GDM1 (cell line): ENCODE measurements around the gene C19orf38.
A peak's percentile ranks its signal among the peaks of the same experiment; 100 is the strongest.
"Not testable (repeated sequence)": the region's sequence is repeated elsewhere in the genome, so short reads cannot be mapped to it uniquely, and the experiment has no call there.

Source experiments
- DNase-seq: peaks from one replicate; lab custom pipeline; 2025; lab: John Stamatoyannopoulos, UW

Gene C19orf38

DNA sequence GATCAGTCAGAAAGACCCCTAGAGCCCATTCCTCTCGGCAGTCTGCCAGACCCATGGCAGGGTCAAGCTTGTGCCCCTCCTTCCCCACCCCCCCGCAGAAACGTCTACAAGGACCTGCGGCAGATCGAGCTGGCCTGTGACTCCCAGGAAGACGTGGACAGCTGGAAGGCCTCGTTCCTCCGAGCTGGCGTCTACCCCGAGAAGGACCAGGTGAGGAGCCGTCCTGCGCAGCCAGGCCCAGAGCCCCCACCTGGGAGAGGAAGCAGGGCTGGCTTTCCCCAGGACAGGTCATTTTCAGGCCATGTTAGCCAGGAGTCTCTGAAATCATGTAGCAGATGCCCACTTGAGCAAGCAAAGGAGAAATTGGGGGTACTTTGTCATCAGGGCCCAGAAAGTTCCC, 24.5 kb upstream of the C19orf38 start:
- no peak for DNase-seq

DNA sequence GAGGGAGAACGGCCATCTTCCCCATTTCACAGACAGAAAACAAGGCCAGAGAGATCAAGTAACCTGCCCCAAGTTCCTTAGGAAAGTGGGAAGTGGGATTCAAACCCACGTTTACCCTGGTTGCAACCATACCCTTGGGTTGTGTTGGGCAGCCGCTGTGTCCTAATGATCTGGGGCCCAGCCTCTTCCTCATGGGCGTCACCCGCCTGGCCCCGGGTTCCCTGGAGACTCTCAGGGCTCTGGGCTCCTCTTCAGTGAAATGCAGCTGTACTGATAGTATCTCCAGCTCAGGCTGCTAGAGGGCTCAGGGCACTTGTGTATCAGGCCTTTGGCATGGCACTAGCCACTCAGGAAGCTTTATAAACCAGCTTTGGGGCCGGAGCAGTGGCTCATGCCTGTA, 22.0 kb upstream of the C19orf38 start:
- no peak for DNase-seq

DNA sequence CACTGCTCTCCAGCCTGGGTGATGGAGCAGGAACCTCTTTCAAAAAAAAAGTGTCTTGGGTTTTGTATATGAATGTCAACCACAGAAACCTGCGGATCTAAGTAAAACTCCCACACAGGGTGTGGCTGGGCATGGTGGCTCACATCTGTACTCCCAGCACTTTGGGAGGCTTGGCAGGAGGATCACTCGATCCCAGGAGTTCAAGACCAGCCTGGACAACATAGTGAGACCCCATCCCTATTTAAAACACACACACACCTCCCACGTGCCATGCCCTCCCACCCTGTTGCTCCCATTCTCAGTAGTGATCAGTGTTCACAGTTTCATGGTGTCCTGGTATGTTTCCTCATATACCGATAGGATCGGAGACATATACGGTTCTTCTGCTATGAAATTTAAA, 21.4 kb upstream of the C19orf38 start:
- DNase-seq = no peak

DNA sequence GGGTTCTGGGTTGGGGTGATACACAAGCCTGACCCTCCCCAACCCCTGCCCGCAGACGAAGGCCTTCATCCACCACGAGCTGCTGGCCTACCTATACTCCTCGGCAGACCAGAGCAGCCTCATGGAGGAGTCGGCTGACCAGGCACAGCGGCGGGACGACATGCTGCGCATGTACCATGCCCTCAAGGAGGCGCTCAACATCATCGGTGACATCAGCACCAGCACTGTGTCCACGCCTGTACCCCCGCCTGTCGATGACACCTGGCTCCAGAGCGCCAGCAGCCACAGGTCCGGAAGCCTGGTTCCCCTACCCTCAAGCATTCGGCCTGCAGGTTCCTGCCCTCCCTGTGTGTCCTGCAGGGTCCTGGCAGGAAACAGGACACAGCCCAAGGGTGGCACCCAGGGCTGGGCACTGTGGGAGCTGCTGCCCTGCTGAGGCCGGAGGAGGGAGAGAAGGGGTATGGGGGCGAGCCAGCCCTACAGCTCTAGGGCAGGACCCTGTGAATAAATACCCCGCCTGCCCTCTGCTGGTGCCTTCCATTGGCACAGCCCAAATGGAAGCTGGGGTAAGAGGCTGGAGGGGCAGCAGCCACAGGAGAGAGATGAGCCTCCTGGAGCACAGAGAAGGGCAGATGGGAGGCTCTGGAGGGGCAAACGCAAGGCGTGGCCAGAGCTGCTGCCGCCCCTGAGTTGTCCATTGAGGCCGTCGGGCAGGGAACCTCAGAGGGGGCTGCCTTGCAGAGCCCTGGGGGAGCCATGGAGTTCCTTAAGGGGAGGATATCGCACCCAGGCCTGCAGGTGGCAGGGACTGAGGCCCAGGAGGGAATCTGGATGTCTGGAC, 19.0 kb upstream of the C19orf38 start:
- DNase-seq = no peak

DNA sequence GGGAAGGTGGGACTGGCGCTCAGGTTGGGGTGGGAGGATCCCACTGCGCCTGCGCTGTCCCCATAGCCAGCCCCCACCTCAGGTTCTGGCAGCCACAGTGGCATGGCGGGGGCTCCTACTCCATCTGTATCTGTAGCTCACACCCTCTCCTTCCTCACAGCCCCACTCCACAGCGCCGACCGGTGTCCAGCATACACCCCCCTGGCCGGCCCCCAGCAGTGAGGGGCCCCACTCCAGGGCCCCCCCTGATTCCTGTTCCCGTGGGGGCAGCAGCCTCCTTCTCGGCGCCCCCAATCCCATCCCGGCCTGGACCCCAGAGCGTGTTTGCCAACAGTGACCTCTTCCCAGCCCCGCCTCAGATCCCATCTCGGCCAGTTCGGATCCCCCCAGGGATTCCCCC, 18.2 kb upstream of the C19orf38 start:
- DNase-seq = no peak

DNA sequence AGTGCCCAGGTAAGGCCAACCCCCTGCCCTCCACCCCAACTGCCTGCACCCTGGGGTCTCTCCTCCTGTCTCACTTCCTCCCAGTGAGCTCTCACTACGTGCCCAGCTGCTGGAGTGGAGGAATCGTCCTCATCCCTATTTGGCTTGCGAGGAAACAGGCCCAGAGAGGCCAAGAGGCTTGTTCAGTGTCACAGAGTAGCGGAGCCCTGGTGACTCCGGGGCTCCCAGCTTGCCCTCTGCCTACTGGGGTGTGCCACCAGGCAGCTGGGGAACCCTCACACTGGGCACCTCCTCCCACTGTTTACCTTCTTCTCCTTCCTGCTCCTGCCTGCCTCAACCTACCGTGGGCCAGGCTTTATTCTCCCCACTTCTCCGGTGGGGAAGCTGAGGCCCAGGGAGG, 17.8 kb upstream of the C19orf38 start:
- DNase-seq = no peak

DNA sequence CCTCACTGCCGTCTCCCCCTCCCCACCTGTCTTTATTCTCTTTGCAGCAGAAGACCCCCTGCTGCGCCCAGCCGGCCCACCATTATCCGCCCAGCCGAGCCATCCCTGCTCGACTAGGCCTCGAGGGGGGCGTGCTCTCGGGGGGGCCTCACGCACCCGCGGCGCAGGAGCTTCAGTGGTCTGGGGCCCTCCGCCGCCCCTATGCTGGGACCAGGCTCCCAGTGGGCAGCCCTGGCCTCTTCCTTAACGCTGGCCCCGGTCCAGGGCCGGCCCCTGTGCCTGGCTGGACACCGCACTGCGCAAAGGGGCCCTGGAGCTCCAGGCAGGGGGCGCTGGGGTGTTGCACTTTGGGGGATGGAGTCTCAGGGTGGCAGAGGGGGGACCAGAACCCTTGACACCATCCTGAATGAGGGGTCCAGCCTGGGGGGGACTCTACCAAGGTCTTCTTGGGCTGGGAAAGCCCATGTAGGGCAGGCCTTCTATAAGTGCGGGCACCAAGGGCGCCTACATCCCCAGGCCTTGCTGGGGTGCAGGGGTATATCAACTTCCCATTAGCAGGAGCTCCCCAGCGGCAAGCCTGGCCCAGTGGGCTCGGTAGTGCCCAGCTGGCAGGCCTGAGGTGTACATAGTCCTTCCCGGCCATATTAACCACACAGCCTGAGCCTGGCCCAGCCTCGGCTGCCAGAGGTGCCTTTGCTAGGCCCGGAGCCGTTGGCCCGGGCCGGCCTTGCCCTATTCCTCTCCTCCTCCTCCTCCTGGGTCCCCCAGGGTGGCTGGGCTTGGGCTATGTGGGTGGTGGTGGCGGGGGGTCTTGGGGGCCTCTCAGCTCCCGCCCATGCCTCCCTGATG, 17.1 kb upstream of the C19orf38 start:
- no peak for DNase-seq

DNA sequence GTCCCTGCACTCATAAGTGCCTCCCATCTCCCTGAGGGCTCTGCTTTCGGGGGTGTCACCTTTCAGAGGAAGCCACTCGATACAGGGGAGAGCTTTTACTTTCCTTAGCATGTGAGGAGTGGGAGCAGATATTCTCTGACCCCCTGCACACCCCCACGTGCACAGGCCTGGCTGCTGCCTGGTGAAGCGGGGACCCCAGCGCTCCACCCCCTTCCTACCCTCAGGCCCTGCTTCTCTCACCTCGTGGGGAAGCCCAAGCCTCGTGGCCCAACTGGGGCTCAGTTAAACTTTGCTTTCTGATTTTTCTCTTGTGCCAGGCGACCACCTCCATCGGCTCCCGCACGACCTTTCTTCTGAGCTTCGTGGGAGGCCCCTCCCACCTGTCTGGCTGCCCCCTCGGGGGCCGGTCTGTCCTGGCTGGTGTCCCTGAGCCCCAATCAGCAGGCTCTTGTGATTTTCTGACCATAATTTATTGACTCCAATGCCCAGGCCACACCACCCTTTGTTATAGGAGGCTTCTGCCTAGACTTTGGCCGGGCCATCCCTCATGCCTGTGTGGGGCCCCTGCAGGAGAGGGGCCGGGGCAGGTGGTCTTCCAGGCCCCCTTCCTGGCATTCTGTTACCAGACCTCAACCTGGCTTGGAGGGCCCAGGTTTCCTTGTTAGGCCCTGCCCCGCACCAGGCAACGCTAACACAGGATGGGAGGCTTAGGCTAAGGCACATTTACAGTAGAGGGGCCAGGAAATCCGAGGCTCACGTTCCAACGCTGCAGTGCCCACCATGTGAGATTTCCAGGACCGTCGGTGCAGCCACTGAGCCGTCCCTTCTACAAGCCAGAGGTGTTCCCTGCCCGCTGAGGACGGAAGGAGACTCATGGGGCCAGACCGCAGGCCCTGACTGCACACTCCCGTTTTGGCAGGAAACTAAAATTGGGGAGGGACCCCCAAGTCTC, 16.0 kb upstream of the C19orf38 start:
- DNase-seq = no peak

DNA sequence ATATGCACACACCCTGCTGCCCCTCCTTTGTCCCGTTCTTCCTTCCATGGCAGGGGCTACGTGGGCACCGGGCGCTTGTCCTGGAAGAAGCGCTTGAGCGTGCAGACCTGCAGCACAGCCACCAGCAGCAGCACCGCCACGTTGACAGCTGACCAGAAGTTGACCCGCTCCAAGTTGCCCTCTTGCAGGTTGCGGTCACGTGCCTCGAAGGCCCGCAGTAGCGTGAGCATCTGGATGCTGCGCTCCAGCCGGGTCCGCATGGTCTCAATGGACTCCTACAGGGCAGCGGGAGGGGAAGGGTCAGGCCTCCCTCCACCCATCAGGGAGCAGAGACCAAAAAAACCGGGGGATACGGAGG, 15.3 kb upstream of the C19orf38 start:
- no peak for DNase-seq

DNA sequence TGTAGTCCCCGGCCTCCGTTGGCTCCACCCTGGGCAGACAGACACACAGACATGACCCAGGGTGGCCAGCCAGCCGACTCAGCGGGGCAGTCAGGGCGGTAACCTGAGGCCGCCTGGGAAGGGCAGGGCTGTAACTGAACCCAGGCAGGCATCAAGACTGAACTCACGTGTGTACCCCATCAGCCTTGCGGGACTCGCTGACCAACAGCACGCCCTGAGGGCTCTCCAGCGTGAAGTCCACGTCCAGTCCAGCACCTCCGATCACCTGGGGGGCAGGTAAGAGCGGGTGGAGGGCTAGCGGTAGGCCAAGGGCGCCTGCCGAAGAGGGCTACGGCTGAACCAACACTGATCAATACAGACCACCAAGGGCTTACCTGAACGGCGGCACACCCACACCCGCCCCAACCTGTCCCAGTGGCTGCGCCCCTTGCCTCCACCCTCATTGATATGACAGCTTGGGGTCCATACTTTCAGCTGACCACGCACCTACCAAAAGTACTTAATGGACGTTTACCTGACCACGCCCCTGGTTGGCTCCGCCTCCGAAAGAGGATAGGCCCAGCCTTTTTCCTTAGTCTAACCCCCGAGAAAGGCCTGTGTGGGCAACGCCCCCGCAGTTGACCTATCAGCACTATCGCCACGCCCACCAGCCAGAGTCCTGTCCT, 13.0 kb upstream of the C19orf38 start:
- DNase-seq = no peak

DNA sequence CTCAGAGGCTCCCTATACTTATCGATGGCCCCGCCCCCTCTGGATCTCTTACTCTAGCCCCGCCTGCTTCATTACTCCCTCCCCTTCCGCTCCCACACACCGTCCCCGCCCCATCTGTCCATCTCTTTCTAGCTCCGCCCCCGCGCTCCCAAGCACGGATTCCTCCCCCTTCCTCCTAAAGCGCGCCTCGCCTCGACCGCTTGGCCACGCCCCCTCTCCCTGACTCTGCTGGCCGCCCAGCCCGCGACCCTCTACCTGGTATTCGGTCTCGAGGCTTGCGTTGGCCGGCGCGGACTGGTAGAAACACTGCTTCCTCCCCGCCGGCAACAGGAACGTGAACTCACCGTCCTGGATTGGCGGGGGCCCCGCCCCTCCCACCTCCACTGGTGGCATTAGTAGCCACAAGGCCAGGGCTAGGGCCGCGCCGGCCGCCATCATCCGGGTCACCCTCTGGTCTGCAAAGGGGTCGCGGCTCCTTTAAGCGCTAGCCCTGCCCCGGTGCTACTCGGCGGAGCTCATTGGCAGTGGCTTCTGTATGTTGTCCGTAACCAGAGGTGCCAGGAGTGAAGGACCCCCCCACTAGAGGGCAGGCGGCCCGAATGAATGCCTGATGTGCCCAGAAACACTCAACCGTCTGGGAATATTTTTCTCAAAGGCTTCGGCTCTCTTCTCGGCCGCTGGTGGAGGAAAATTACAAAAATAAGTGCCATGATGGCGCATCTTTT, 12.3 kb upstream of the C19orf38 start, which contains the start of gene TMED1:
TSS of gene TMED1 (minus strand) at position 459 of the 725 bp plus-strand sequence. CDS start at position 438, 21 bp downstream.
- peak; percentile 99 for DNase-seq

DNA sequence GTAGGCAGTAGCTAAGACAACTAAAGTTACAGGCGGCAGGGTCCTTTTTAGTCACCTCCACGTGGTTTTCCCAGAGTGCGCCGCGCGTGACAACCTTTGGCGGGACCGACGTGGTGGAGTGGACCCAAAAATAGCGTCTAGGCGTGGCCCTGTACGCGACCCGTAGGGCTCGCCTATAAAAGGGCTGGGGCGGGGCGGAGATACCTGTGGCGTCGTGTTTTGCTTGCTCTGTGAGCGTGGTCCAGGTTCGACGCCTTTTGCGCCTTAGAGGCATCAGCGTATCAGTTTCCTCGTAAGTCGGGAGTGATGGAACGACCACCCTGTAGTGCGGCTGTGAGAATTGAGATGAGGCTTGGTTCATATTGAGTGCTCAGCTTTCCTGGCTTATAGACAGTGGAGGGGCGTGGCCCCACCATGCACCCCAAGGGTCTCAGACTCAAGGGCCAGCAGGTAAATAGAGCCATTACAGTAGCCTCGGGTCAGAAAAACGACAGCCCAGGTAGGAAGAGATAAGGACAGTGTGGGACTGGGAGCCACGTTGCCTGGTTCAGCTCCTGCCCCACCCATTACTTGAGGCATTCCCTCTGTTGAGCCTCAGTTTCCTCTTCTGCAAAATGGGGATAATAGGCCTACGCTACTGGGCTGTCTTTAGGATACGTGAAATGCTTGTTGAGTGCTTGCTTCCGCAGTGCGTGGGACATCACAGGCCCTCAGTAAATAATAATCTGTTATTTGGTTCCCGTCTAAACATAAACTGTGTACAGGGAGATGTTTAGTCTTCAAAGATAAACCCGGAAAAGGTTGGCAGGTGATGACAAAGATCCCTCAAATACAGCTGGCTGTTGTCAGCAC, 11.5 kb upstream of the C19orf38 start:
- peak; percentile 82 for DNase-seq

DNA sequence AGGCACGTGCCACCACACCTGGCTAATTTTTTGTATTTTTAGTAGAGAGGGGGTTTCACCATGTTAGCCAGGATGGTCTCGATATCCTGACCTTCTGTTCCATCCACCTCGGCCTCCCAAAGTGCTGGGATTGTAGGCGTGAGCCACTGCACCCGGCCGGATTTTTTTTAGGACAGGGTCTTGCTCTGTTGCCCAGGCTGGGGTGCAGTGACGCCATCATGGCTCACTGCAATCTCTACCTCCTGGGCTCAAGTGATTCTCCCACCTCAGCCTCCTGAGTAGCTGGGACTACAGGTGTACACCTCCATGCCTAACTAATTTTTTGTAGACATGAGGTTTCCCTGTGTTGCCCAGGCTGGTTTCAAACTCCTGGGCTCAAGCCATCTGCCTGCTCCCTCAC, 10.6 kb upstream of the C19orf38 start:
- not testable (repeated sequence) for DNase-seq

DNA sequence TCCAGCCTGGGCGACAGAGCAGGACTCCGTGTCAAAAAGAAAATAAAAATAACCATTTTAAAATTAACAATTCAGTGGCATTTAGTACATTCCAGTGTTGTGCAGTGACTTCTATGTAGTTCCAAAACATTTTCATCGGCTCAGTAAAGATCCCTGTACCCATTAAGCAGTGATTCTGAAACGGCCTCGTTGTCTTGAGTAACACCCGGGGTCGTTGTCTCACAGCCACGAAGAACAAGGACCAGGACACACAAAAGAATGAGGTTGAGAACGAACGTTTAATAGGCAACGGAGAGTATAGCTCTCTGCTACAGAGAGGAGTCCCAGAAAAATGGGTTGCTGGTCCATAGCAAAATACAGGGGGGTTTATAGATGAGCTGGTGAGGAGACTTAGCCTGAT, 9.8 kb upstream of the C19orf38 start:
- no peak for DNase-seq

DNA sequence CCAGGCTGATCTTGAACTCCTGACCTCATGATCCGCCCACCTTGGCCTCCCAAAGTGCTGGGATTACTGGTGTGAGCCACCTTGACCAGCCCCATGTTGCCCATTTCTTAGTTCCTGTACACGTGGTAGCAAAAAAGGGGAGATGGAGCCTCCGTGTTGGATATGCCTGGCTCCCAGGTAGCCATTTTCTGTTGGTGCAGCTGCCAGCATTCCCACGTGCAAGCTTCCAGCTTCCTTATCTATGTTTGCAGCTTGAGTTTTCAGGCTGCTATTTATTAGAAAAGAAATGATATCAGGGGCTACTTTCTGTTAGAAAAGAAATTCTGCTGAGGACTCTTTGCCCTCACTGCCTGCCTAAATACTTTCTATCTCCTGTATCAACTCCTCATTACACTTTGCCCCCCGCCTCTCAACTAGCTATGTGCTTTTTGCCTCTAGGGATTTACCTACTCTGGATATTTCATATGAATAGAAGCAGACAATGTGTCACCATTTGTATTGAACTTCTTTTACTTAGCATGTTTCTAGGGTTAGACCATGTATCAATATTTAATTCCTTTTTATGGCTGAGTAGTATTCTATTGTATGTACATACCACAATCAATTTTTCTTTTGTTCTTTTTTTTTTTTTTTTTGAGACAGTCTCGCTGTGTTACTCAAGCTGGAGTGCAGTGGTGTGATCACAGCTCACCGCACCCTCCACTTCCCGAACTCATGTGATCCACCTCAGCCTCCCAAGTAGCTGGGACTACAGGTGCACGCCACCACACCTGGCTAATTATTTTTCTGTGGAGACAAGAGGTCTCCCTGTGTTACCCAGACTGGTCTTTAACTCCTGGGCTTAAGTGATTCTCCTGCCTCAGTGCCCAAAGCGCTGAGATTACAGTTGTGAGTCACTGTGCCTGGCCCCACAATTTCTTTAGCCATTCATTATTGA, 8.8 kb upstream of the C19orf38 start:
- no peak for DNase-seq

DNA sequence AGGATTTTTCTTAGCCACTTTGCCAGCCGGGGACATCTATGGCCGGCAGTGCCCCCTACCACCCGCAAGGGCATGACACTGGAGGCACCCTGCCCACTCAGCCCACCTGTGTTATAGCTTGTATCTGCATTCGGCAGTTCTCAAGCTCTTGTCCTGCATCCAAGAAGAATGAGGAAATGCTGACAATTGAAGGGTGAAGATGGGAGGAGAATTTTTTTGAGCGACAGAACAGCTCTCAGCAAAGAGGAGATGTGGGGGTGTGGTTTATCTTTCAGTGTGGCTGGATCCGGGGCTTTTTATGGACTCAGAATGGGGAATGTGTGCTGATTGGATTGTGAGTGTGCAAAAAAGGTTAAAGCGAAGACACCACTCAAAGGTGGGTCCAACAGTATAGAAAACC, 5.4 kb upstream of the C19orf38 start:
- no peak for DNase-seq

DNA sequence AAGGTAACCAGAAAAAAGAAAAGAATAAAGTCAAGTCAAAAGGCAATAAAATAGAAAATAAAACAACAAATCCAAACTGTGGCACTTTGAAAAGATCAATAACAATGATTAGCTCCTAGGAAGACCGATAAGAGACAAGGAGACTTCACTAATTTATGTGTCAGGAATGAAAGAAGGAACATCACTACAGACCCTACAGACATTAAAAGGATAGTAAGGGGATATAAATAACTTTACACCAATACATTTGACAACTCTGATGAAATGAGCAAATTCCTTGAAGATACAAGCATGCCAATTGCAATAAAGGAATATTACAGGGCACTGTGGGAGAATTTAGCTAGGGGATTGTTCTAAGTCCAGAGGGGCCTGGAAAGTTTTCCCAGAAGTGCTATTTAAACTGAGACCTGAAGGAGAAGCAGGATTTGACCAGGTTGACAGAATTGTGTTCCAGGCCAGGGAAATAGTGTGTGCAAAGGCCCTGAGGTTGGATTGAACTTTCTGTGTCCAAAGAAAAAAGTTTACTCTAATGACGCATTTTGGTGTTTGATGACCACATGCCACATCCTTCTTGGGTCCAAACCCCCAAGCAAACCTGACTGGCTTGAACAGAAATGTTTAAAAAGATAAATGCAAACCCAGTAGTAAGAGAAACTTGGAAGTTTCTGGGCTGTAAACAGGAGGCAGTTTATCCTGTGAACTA, 1.6 kb upstream of the C19orf38 start:
- no peak for DNase-seq

DNA sequence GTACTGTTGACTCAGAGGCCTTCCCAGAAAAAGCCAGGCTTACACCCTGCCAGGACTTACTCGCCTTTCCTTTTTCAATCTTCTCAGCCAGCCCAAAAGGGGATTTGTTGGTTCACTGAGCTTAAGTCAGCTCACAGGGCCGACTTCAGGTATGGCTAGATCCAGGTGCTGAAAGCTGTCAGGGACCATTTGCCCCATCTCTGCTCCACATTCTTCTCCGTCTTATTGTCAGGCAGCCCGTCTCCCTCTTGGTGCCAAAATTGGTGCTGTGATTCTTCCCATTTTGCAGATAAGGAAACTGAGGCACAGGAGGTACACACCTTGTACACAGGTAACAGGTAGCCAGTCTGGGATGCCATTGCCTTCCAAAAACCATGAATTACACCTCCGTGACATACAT, 2.4 kb downstream of the C19orf38 start:
- no peak for DNase-seq
